Measurements from ENCODE around the gene PFKL.

Gene PFKL

GRCh38 chr21:44314128-44314527 lies 14.3 kb downstream of the PFKL start:
- no peak for DNase-seq (ENCODE audit: low read depth in 1 of 2, low spot score in 1 of 2)
- TF ChIP-seq, protein P1, sequence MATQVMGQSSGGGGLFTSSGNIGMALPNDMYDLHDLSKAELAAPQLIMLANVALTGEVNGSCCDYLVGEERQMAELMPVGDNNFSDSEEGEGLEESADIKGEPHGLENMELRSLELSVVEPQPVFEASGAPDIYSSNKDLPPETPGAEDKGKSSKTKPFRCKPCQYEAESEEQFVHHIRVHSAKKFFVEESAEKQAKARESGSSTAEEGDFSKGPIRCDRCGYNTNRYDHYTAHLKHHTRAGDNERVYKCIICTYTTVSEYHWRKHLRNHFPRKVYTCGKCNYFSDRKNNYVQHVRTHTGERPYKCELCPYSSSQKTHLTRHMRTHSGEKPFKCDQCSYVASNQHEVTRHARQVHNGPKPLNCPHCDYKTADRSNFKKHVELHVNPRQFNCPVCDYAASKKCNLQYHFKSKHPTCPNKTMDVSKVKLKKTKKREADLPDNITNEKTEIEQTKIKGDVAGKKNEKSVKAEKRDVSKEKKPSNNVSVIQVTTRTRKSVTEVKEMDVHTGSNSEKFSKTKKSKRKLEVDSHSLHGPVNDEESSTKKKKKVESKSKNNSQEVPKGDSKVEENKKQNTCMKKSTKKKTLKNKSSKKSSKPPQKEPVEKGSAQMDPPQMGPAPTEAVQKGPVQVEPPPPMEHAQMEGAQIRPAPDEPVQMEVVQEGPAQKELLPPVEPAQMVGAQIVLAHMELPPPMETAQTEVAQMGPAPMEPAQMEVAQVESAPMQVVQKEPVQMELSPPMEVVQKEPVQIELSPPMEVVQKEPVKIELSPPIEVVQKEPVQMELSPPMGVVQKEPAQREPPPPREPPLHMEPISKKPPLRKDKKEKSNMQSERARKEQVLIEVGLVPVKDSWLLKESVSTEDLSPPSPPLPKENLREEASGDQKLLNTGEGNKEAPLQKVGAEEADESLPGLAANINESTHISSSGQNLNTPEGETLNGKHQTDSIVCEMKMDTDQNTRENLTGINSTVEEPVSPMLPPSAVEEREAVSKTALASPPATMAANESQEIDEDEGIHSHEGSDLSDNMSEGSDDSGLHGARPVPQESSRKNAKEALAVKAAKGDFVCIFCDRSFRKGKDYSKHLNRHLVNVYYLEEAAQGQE (IDR thresholded peaks at IDR 0.05; ENCODE audit: insufficient replicate concordance, low read depth), result no peak
- TF ChIP-seq POLR2AphosphoS5 (IDR thresholded peaks at IDR 0.05; ENCODE audit: low read depth) (no peak), CTCF (IDR thresholded peaks at IDR 0.05; ENCODE audit: insufficient read depth, low read length) (no peak), GABPA (IDR thresholded peaks at IDR 0.05; ENCODE audit: low read depth) (no peak), SPI1 (IDR thresholded peaks at IDR 0.05; ENCODE audit: borderline replicate concordance, low read depth) (no peak)
- Histone ChIP-seq H3K27me3 (ENCODE audit: insufficient read depth, poor library complexity, severe bottlenecking) (no peaks in the 10 kb centered on the region), H3K4me3 (replicated peaks; ENCODE audit: insufficient read depth, low read length) (no peak overlapping the region), H3K27ac (replicated peaks) (no peak overlapping the region)

DNA sequence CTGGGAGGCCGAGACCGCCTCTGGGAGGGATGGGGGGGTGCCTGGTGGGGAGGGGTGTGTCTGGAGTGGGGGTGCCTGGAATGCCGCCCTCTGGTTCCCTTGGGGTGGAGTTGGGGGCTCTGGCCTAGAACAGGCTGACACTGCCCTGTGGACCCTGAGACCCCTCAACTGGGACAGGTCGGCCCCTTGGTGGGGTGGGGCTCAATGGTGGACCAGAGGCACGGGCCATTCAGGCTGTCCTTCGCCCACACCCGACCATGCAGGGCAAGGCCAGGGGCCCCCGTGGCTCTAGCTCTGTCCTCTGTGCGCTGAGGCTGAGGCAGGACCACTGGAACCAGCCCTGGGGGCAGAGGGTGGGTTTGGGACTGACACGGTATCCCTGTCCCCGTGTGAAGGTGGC lies 14.7 kb downstream of the PFKL start:
- no peak for TF ChIP-seq SPI1 (IDR thresholded peaks at IDR 0.05; ENCODE audit: borderline replicate concordance, low read depth)
- no peak for TF ChIP-seq GABPA (IDR thresholded peaks at IDR 0.05; ENCODE audit: low read depth)
- no peak for TF ChIP-seq POLR2AphosphoS5 (IDR thresholded peaks at IDR 0.05; ENCODE audit: low read depth)
- no peak for TF ChIP-seq CTCF (IDR thresholded peaks at IDR 0.05; ENCODE audit: insufficient read depth, low read length)
- TF ChIP-seq, protein P1 (IDR thresholded peaks at IDR 0.05; ENCODE audit: insufficient replicate concordance, low read depth), result no peak
- no peak for DNase-seq (ENCODE audit: low read depth in 1 of 2, low spot score in 1 of 2)
- Histone ChIP-seq H3K27me3 (ENCODE audit: insufficient read depth, poor library complexity, severe bottlenecking) (no peaks in the 10 kb centered on the region), H3K4me3 (replicated peaks; ENCODE audit: insufficient read depth, low read length) (no peak overlapping the region), H3K27ac (replicated peaks) (no peak overlapping the region)

DNA sequence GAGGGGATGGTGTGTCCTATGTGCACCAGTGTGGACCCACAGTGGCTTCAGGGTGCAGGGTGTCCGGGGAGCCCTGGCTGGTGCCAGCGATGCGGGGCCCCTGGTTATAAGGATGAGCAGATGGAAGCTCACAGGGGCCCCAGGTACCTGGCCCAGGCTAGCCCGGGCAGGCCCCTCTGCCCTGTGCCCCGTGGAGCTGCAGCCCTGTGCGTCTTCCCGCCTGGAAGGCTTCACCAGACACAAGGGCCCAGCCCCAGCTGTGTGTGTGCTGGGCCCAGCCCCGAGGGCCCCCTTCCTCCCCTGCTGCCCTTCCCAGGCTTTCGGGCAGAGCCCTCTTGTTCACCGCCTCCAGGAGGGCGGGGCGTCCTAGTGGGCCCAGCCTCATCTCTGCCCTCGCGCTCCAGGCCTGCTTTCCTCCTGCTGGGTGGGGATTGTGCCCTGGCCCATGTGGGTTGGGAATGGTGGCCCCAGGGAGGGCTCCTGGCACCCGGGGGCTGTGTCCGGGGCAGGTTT lies 15.9 kb downstream of the PFKL start:
- DNase-seq (ENCODE audit: low read depth in 1 of 2, low spot score in 1 of 2), result no peak
- H3K4me3 ChIP-seq (replicated peaks; ENCODE audit: insufficient read depth, low read length), result no peak overlapping the region
- no peak overlapping the region for H3K27ac ChIP-seq (replicated peaks)
- TF ChIP-seq SPI1 (IDR thresholded peaks at IDR 0.05; ENCODE audit: borderline replicate concordance, low read depth) (no peak), GABPA (IDR thresholded peaks at IDR 0.05; ENCODE audit: low read depth) (no peak), CTCF (IDR thresholded peaks at IDR 0.05; ENCODE audit: insufficient read depth, low read length) (no peak), POLR2AphosphoS5 (IDR thresholded peaks at IDR 0.05; ENCODE audit: low read depth) (no peak)
- TF ChIP-seq, protein P1 (IDR thresholded peaks at IDR 0.05; ENCODE audit: insufficient replicate concordance, low read depth), result no peak
- no peaks in the 10 kb centered on the region for H3K27me3 ChIP-seq (ENCODE audit: insufficient read depth, poor library complexity, severe bottlenecking)

Measured in HL-60 (cell line).